ENCODE measurements around the gene TMEM217. TPM values are rescaled to one million over a fixed set of nuclear protein-coding genes. Genes with fewer than 3 reads are reported as not detected.

Gene TMEM217
- polyA plus RNA-seq, 1 experiment = 7.7 TPM

GRCh38 chr6:37176268-37177076, 81.5 kb downstream of the TMEM217 start:
- Histone ChIP-seq H3K27me3 (ENCODE audit: control insufficient read depth, insufficient read depth, low read length) (no peaks in the 10 kb centered on the region), H3K27ac (ENCODE audit: low read depth, low read length) (no peak overlapping the region), H3K9me3 (ENCODE audit: control insufficient read depth, insufficient read depth, low read length) (no peaks in the 10 kb centered on the region; the same call in 1 of the 2 replicates), H3K4me3 (ENCODE audit: low read depth, low read length) (no peak overlapping the region)
- no peak for DNase-seq (ENCODE audit: low read depth, low spot score)
- POLR2A ChIA-PET = interaction anchor here (0.6 to 0.7 kb wide), 4 partner anchors 11 to 139 kb away, joined by 3 to 5 read pairs (median 4); no protein-coding TSS in a partner anchor
- CTCF ChIA-PET = interaction anchor here (0.6 to 3.5 kb wide), 8 partner anchors 17 to 407 kb away, joined by 3 to 23 read pairs (median 4); no protein-coding TSS in a partner anchor
- no peak for TF ChIP-seq CTCF (IDR thresholded peaks at IDR 0.05; ENCODE audit: low read depth, low read length)

- no peak for TF ChIP-seq CTCF (IDR thresholded peaks at IDR 0.05; ENCODE audit: low read depth, low read length)
- ChIA-PET POLR2A (interaction anchor here (0.6 to 0.8 kb wide), 4 partner anchors 12 to 139 kb away, joined by 3 to 5 read pairs (median 4); no protein-coding TSS in a partner anchor), CTCF (interaction anchor here (0.6 to 3.5 kb wide), 11 partner anchors 16 to 406 kb away, joined by 3 to 23 read pairs (median 4); no protein-coding TSS in a partner anchor)
- H3K27me3 ChIP-seq (ENCODE audit: control insufficient read depth, insufficient read depth, low read length) = no peaks in the 10 kb centered on the region
- H3K27ac ChIP-seq (ENCODE audit: low read depth, low read length) = no peak overlapping the region
- H3K9me3 ChIP-seq (ENCODE audit: control insufficient read depth, insufficient read depth, low read length) = peaks cover 7% of the 10 kb centered on the region; the same call in 1 of the 2 replicates
- H3K4me3 ChIP-seq (ENCODE audit: low read depth, low read length) = no peak overlapping the region
- DNase-seq (ENCODE audit: low read depth, low spot score) = no peak
These were observed 82.3 kb downstream of the TMEM217 start for GRCh38 chr6:37175332-37176267.

- H3K27ac ChIP-seq (ENCODE audit: low read depth, low read length) = no peak overlapping the region
- ChIA-PET POLR2A (interaction anchor here (0.8 kb wide), 1 partner anchor 24 kb away, joined by 4 read pairs; no protein-coding TSS in a partner anchor), CTCF (interaction anchor here (1.0 to 4.7 kb wide), 7 partner anchors 34 to 156 kb away, joined by 4 to 92 read pairs (median 7); no protein-coding TSS in a partner anchor)
- no peak for TF ChIP-seq CTCF (IDR thresholded peaks at IDR 0.05; ENCODE audit: low read depth, low read length)
- no peaks in the 10 kb centered on the region for H3K27me3 ChIP-seq (ENCODE audit: control insufficient read depth, insufficient read depth, low read length)
- peak overlapping the region; percentile 5 for H3K4me3 ChIP-seq (ENCODE audit: low read depth, low read length)
- H3K9me3 ChIP-seq (ENCODE audit: control insufficient read depth, insufficient read depth, low read length) = peaks cover 7% of the 10 kb centered on the region; the same call in 1 of the 2 replicates
- DNase-seq (ENCODE audit: low read depth, low spot score) = no peak
These were observed 83.2 kb downstream of the TMEM217 start for GRCh38 chr6:37174515-37175331.

- Histone ChIP-seq H3K27me3 (ENCODE audit: control insufficient read depth, insufficient read depth, low read length) (no peaks in the 10 kb centered on the region), H3K27ac (ENCODE audit: low read depth, low read length) (no peak overlapping the region), H3K4me3 (ENCODE audit: low read depth, low read length) (peak overlapping the region; percentile 95), H3K9me3 (ENCODE audit: control insufficient read depth, insufficient read depth, low read length) (peaks cover 7% of the 10 kb centered on the region; the same call in 1 of the 2 replicates)
- no peak for TF ChIP-seq CTCF (IDR thresholded peaks at IDR 0.05; ENCODE audit: low read depth, low read length)
- ChIA-PET POLR2A (no interaction called here), CTCF (interaction anchor here (1.8 to 4.7 kb wide), 6 partner anchors 13 to 408 kb away, joined by 4 to 92 read pairs (median 33); no protein-coding TSS in a partner anchor)
- DNase-seq (ENCODE audit: low read depth, low spot score) = no peak
These were observed 83.8 kb downstream of the TMEM217 start for GRCh38 chr6:37174196-37174514.

Data from AG04450 (cell line).